ENCODE measurements around the gene ZNF784.

- TF ChIP-seq POLR2A (IDR thresholded peaks at IDR 0.05) = no peak
- no peak for TF ChIP-seq CTCF (IDR thresholded peaks at IDR 0.05)
Measured at GRCh38 chr19:55658846-55659459, 34.6 kb upstream of the ZNF784 start.
